Fibroblast of villous mesenchyme (primary cell): ENCODE results near the gene CNKSR2. TPM values are rescaled to one million over a fixed set of nuclear protein-coding genes. Genes with fewer than 3 reads are reported as not detected.
"Not testable (repeated sequence)": the region's sequence is repeated elsewhere in the genome, so short reads cannot be mapped to it uniquely, and the experiment has no call there.

Source experiments
- DNase-seq: peaks from one replicate; pipeline ENCODE4 v3.0.0-alpha.2; 2010; ENCODE audit warnings: low read depth
- H3K4me3 ChIP-seq: 2 replicates; pipeline ENCODE4 v1.5.1; 2011; ENCODE audit warnings: low read depth, mild to moderate bottlenecking, low read length
- CTCF ChIP-seq: IDR thresholded peaks from 2 replicates; pipeline ENCODE4 v1.5.1; 2012; ENCODE audit warnings: low read depth, mild to moderate bottlenecking, low read length; ENCODE audit not compliant: insufficient read depth
- total RNA-seq: library from RNA; depleted of rRNA; stranded (reverse); fragments of >200 nt; gene quantifications from 2 replicates; pipeline ENCODE4 v1.2.3, GENCODE V29; 2012

CNKSR2 gene
- total RNA-seq, 1 donor, result 4.7 TPM

GRCh38 chrX:21479695-21480270 is 105.6 kb downstream of the CNKSR2 start:
- peak; percentile 63 for DNase-seq
- peak; percentile 57 for TF ChIP-seq CTCF
- H3K4me3 ChIP-seq, result no peak overlapping the region

GRCh38 chrX:21481761-21482160 is 107.5 kb downstream of the CNKSR2 start:
- no peak overlapping the region for H3K4me3 ChIP-seq
- TF ChIP-seq CTCF, result no peak
- DNase-seq, result no peak

GRCh38 chrX:21484051-21484450 is 109.8 kb downstream of the CNKSR2 start:
- DNase-seq, H3K4me3 ChIP-seq: not testable (repeated sequence)

- no peak for TF ChIP-seq CTCF
- DNase-seq, result no peak
- H3K4me3 ChIP-seq, result no peak overlapping the region
Measured at GRCh38 chrX:21487832-21488231, 113.6 kb downstream of the CNKSR2 start.

DNA sequence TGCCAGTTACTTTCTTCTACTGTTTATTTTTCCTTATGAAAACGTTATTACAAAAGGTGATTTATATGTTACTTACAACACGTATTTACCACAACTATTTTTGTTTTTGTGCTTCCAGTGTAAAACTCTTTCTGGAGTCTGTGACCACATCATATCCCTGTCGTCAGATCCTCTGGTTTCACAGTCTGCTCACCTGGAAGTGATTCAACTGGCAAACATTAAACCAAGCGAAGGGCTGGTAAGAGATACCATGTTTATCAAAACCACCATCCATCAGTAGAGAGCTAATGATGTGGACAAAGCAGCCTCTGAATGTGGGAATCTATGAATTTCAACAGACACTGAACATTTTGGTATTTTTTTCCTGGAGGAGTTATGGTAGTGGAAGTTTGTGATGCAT is 116.1 kb downstream of the CNKSR2 start:
- H3K4me3 ChIP-seq, result no peak overlapping the region
- TF ChIP-seq CTCF, result no peak
- no peak for DNase-seq

DNA sequence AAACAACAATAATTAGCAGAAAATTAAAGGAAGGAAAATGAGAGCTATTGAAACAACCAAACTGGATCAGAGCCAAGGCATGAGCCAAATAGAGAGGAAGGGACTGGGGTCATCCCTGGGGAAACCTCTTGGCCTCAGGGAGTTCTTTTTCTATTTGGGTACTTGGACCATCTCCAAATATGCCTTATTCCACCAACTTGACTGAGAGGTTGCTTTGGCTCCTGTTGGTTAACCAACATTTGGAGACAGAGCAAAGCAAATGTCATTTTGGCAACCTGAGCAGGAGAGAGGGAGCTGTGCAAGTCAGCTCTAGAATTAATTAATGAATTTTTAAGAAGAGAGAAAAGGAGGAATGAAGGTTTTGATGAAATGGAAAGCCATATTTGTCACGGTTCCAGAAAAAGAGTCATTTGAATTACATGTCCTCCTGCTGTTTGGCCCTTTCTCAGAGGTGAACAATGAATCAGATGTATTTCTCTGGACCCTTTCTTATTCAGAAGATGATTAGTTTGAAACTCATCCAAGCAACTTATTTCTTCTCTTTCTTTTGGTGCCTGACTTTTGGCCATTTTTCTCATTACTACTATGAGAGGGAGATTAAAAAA is 119.1 kb downstream of the CNKSR2 start:
- no peak for DNase-seq
- no peak overlapping the region for H3K4me3 ChIP-seq
- TF ChIP-seq CTCF, result no peak

DNA sequence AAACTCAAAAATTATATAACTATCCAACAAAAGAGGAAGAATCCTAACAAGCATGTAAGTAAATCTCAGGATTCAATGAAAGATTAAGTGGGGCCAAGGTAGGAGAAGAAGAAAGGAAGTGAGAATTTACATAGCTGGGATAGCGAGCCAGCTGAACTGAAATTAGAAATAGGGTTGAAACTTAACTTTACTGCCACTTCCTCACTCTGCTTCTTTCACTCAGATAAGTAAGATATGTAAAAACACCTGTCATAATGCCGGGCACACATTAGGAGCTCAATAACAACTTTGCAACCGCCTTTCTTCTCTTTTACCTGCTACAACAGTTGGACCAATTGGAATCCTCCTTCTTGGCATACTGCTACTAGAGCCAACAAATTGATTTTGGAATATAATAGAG is 129.4 kb downstream of the CNKSR2 start:
- no peak for TF ChIP-seq CTCF
- DNase-seq, result no peak
- no peak overlapping the region for H3K4me3 ChIP-seq
